GM21786 (cell line): Measurements from ENCODE around the gene GUCY2D.
"Not testable (repeated sequence)": the region's sequence is repeated elsewhere in the genome, so short reads cannot be mapped to it uniquely, and the experiment has no call there.

Source experiments
- ATAC-seq: cut with Tn5 transposase; IDR thresholded peaks from one replicate; pipeline ENCODE4 v1.9.1; 2021; ENCODE audit not compliant: unreplicated experiment

The GUCY2D gene

DNA sequence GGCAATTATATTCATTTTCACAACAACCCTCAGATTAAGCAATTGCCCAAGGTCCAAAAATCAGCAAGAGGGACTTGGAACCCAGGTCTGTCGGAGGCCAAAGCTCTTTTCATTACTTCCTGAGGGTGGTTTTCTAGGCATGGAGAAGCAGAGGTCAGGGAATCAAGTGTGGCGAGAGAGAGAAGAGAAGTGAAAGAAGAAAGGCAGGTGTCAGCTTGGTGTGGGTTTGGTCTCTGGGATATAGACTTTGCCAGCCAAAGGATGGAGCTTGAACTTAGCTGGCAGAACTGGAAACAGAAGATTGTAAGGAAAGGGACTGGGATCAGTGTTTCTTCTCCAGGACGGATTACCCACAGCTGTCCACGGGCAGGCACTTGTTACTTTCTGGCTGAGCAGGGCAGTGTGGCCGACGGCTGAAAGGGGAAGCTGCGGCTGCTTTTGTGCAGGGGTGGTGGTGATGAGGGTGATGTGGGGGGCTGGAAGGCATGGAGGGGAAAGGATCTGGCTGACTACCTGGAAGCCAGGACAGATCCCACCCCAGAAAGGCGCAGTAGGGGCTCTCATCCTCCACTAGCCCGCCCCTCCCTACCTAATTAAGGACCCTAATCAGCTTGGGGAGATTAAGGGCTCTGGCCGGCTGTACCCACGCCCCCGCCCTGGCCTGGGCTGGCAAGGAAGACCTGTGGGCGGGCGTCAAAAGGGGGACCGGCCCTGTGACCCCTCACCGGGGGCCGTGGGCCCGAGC, at the start of gene GUCY2D:
GUCY2D (plus strand) TSS at position 640 of the 745 bp plus-strand sequence. CDS start 433 bp downstream, outside the sequence.
- ATAC-seq: no peak

DNA sequence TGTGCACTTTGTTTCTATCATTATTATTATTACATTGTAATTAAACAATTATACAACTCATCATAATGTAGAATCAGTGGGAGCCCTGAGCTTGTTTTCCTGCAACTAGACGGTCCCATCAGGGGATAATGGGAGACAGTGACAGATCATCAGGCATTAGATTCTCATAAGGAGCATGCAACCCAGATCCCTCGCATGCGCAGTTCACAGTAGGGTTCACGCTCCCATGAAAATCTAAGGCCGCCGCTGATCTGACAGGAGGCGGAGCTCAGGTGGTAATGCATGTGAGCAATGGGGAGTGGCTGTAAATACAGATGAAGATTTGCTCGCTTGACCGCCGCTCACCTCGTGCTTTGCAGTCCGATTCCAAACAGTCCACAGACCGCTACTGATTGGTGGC, 49.1 kb upstream of the GUCY2D start:
- not testable (repeated sequence) for ATAC-seq

DNA sequence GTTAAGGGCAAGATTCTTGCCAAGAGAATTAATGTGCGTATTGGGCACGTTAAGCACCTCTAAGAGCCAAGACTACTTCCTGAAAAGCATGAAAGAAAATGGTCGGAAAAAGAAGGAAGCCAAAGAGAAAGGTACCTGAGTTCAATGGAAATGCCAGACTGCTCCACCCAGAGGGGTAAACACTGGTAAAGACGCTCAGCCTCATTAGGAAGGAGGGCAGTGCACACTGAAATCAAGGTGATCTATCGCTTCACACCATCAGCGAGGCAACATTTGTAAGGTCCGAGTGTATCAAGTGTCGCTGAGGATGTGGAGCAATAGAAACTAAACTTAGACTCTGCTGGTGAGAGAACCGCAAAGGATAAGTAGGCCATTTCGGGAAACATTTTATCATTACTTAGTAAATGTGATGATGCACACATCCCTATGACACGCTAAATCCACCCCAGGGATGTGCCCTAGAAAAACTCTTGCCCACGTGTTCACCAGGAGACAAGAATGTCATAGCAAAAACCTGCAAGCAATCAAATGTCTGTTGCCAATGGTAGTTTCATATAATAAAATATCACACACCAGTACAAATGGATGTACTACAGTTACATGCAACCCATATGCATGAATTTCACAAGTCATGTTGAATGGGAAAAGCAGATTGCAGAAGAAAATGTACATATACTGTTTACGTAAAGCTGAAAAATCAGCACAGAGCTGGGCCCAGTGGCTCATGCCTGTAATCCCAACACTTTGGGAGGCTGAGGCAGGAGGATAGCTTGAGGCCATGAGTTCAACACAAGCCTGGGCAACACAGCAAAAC, 46.8 kb upstream of the GUCY2D start:
- ATAC-seq: no peak

DNA sequence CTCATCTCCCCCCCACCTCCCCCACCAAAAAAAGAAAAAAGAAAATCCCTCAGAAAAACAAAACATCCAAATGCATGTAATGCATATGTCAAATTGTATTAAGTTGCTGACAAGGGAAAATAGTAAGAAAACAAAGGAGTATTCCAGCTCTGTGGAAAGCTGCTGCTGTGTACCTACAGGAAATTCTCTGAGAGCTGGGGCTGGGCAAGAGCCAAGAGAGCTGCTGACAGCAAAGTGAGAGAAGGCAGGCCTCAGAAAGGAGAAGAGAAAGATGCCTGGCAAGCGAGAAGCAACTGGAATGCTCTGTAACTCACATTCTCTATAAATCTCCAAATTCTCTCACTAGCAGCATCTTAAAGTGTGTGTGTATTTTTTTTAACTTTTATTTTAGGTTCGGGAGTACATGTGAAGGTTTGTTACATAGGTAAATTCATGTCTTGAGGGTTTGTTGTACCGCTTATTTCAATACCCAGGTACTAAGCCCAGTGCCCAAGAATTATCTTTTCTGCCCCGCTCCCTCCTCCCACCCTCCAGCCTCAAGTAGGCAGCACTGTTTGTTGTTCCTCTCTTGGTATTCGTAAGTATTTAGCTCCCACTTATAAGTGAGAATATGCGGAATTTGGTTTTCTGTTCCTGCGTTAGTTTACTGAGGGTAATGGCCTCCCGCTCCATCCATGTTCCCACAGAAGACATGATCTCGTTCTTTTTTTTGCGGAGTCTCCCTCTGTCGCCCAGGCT, 46.0 kb upstream of the GUCY2D start:
- no peak for ATAC-seq

DNA sequence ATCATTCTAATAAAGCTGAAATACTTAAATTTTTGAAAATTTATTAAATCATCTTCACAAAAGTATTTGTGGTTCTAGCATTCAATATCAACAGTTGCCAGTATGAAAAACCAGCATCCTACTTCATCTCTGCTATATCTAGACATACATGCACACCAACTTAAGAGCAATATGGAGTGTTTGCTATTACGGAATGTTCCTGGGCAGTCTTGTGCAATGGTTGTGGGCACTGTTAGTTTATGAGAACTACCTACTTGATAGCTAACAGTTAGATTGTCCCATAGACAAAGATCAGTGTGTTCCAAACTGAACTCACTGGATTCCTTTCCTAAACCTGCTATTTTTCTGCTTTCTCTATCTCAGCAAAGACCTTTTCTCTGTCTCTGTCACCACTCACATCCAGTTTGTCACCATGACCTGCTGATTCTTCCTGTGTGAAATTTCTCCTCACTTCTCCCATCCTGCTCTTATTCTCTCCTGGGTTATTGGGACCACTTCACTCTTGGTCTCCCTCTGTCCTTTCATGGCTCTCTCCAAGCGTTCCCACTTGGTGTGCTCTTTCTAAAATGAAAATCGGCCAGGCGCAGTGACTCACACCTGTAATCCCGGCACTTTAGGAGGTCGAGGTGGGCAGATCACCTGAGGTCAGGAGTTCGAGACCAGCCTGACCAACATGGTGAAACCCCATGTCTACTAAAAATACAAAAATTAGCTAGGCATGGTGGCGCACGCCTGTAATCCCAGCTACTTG, 42.7 kb upstream of the GUCY2D start:
- no peak for ATAC-seq

DNA sequence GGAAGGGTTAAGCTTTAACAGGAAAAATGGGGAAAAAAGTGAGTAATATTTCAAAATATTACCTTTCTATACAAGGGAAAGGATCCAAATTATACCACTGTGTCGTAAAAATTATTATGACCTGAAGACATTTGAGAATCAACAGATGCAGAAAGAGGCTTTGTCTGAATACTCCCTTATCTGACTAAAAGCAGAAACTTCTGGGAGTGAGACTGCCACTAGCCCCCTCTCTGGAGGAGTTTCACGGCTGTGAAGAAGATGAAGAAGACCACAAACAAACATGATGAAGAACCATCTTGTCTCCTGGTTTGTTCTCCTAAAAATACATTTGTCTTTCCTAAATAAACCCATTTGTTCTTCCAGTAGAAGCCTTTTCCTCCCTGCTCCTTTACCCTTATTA, 41.0 kb upstream of the GUCY2D start:
- ATAC-seq: no peak

DNA sequence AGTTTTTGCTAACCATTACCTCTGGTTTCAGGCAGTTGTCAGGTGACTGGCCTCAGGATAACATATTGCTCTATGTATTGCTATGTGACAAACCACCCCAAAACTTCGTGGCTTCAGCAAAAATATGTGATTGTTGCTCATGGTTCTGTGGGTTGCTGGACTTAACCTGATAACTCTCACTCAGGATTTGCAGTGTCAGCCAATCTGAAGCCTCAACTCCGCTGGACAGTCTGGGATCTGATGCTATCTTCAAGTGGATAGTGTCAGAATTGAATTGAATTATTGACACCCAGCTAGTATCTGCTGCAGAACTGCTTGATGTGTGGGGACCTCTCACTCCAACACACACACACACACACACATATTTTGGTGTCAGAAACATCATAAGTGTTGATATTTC, 34.7 kb upstream of the GUCY2D start:
- no peak for ATAC-seq

DNA sequence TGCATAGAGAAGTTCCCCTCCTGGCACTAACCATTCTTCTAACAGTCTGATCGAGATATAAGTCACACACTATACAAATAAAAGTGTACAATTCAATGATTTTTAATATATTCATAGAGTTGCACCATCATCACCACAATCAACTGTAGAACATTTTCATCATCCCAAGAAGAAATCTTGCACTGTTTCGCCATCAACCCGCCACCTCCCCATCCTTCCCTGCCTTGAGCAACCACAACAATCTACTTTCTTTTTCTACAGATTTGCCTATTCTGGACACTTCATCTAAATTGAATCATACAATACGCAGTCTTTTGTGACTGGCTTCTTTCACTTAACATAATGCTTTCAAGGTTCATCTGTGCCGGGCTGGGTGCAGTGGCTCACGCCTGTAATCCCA, 33.0 kb upstream of the GUCY2D start:
- no peak for ATAC-seq

DNA sequence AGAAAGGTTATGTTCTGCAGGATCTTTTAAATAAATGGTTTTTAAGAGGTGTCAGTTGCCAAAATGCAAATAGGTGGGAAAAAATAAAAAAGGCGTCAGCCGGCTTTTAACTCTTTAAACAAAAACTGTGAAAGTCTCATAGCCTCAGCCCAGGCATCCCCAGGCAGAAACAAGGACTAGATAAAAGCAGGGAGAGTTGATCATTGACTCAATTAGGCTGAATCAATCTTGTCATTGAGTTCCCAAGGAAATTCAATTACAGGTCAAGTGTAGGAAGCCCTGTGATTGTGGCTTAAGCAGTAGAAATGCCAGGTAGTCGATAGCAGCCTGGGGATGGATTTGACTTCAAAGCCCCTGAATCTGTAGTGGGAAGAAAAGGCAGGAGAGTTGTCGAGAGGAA, 30.8 kb upstream of the GUCY2D start:
- ATAC-seq: no peak

DNA sequence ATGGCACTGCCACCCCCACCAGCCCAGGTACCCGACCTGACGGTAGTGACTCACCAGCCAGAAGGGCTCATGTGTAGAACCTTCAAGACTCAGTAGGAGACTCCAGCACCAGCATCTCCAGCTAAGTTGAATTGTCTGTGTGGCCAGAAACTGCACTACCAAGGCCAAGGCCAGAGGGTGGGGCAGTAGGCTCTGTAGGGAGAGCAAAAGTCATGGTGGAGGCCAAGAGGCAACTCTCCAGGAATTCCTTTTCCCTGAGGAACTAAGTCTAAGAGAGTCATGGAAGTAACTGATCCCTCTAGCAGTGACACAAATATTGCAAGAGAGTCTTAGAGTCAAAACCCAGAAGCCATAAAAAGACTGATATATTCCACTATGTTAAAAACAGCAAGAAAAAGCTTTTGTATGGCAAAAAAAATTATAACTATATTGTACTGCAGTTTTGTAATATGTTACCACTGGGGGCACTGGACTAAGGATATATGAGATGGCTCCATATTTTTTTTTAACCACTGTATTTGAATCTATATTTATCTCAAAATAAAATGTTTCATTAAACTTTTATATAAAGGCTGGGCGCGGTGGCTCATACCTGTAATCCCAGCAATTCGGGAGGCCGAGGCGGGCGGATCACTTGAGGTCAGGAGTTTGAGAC, 30.2 kb upstream of the GUCY2D start:
- no peak for ATAC-seq

DNA sequence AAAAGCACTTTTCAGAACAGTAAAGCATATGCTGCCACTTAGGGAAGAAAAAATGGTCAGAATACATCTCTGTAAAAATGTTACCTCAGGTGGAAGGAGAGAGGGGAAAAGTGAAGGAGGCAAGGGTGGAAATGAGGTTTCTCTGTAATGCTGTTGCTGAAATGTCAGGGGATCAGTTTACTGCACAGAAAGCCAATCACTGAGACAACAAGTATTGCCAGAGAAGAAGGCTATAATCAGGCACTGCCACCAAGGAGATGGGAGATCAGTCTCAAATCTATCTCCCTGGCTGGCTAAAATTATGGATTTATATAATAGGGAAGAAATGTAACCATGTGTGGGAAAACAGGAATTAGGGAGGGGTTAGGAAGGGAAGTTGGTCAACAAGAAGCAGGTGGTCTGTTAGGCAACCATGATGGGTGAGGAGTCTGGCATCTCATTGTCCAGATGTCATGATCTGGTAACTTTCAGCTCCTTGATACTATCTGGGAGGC, 27.7 kb upstream of the GUCY2D start:
- ATAC-seq: no peak

DNA sequence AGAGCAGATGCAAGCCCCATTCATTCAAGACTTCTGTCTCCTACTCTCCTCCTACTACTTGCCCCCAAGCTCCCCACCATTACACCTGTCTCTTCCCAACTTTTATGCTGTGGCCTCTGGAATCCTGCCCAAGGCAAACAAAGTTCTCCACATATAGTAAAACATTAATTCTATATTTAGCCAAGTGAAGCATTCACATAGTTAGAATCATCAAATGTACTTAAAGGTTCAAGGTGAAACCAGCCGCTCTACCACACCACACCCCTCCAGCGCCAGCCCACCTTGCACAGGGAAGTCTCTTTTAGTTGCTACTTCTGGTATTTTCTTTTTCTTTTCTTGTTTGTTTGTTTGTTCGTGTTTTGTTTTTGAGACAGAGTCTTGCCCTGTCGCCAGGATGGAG, 25.4 kb upstream of the GUCY2D start:
- no peak for ATAC-seq

DNA sequence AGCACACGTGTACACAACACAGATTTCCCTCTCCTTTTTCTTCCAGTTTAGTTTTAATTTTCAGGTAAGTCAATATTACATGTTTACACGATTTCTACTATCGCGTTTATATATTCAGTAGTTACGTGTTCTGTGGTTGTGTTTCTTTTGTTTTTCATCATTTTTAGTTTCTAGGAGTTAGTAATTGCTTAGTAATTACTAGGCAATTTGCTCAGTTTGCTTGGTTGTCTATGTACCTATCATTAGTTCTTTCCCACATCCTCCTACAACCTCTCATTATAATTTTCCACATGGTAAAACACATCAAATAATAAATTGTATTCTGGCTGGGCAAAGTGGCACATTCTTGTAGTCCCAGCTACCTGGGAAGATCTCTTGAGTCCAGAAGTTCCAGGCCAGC, 24.6 kb upstream of the GUCY2D start:
- ATAC-seq: no peak

DNA sequence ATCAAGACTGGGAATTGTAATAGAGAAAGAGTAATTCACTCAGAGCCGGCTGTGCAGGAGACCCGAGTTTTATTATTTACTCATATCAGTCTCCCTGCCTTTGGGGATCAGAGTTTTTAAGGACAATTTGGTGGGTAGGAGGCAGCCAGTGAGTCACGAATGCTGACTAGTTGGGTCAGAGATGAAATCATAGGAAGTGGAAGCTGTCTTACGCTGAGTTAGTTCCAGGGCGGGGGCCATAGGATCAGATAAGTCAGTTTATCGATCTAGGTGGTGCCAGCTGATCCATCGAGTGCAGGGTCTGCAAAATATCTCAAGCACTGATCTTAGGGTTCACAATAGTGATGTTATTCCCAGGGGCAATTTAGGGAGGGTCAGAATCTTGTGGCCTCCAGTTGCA, 20.2 kb upstream of the GUCY2D start:
- no peak for ATAC-seq

DNA sequence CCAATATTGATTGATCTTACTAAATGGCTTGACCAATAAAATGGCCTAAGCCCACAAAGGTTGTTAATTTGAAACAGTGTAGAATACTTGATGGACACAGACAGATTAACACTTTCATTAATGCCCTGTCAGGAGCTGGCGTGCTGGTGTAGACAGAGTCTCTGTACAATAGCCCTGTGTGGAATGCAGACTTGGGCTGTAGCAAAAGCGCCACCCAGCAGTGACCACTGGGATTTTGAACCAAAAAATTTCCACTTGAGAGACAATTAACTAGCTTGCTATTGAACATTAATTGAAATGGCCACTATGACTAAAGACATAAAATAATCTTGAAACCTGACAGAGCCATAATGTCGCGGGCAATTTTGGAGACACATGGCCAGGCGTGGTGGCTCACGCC, 19.7 kb upstream of the GUCY2D start:
- ATAC-seq: no peak

DNA sequence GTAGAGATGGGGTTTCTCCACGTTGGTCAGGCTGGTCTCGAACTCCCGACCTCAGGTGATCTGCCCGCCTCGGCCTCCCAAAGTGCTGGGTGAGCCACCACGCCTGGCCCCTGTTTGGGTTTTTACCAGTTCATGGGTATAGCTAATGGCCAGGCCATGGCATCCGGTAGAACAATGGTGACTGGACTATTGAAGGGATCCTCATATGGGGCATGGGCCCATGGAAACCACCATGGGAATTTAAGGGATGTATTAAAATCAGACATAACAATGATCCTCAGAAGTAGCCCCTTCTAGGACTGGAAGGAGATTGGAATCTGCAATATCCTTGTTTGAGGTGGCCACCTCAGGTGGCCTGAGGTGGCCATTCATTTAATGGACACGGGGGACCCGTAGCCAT, 17.5 kb upstream of the GUCY2D start:
- ATAC-seq: no peak

DNA sequence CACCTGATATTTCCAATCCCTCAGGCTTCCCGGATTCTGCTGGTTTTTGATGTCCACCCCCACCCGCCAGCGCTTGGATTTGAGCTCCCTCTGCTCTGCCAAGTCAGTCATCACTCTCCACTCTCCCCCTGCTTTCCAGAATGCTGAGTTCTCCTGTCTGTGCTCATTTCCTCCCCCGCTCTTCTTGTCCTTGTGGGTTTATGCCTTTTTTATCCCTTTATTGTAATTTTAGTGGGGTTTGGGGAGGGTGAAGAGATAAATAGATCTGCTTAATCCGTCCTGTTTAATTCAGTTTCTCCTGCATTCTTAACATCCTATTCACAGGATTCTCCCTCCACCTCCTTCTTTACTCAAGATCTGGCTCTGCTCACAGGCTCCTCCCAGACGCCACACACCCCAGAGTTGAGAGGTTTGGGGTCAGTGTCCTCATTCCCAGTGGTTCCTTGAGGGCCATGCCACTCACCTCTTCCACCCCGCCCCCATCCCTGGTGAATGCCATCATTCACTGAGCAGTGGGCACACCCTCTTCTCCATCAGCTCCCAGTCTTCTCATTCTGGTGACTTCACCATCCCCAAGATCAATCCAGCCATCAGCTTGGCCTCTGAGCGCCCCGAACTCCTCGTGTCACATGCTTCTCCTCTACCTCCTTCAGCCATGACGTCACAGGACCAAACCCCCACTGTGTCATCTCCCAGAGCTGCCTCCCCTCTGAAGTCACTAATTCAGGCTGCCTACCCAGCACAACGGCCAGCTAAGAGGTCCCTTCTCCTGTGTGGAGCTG, 15.1 kb upstream of the GUCY2D start:
- no peak for ATAC-seq

DNA sequence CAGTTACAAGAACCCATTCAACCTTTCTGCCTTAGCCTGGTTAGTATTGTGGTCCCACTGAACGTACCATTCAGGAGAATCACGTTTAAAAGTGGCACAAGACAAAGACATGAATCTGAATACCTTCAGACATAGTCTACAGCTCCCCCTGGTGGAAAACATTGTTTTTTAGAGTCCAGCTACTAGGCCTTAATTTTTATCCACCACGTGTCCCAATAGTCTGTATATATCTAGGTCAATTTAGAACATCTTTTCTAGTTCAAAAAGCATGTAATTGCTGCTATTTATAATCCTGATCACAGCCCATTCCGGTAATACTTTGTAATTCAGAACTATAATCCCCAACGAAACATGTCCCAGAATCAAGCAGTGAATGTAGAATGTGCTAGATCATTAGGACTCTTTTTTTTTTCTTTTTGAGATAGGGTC, 13.7 kb upstream of the GUCY2D start:
- no peak for ATAC-seq

DNA sequence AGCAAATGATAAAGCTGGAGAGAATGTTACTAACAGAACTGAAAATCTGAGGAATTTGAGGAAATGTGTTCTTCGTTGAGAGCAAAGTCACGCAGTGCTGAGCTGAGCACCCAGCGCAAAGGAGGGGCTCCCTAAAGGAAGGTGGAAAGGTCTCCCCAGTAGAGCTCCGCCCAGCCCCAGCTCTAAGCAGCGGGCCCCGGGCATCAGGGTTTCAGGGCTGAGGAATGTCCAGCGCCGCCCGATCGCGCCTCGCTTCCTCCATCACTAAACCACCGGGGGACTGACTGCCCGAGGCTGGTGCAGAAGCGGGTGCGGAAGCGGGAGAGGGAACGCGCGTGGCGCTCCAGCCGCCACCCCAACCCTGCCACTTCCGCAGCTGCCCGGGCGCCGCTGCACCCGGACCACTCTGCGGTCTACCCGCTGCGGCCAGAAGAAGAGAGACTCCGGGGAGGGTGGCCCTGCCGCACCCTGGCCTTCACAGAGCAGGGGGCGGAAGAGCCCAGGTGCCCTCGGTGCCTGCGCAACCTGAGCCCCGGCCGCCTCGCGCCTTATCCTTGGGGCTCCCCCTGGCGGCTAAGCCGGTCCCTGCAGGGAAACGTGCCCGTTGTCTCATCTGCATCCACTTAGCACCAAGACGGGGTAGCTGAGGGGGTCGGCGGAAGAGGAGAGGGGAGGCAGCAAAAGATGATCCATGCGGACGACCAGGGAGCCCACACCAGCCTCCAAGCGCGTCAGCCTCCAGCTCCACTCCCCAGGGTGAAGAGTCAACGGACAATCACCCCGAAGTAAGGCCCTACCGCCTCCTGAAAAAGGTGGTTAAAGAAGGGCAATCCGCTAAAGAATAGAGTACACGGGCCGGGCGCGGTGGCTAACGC, 12.4 kb upstream of the GUCY2D start:
- ATAC-seq: peak; percentile 69
